HG03045 (cell line): ENCODE data around the gene TCL1A.

ENCODE experiments used
- ATAC-seq: cut with Tn5 transposase; IDR thresholded peaks from one replicate; pipeline ENCODE4 v1.9.1; 2021; ENCODE audit warnings: mild to moderate bottlenecking, moderate library complexity; ENCODE audit not compliant: unreplicated experiment

TCL1A gene

DNA sequence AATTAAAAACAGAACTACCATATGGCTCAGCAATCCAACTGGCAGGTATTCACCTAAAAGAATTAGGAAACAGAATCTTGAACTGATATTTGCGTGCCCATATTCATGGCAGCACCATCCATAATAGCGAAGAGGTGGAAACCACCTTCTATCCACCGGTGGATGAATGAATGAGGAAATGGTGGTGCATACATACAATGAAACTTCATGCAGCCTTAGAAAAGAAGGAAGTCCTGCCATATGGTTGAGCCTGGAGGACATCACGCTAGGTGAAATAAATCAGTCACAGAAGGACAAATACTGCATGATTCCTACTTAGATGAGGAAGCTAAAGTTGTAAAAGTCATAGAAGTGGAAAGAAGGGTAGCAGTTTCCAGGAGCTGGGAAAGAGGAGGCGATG is 6.6 kb downstream of the TCL1A start:
- ATAC-seq: no peak

DNA sequence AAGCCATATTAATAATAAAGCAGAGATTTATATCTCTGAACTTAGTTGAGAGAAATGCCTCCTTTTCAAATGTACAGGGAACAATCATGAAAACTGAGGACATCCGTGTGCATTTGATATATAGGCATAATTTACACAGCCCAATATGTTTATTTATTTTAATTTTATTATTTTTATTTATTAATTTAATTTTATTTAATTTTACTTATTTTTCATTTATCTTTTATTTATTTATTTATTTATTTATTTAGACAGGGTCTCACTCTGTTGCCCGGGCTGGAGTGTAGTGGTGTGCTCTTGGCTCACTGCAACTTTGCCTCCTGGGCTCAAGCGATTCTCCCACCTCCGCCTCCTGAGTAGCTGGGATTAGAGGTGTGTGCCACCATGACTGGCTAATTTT is 8.4 kb downstream of the TCL1A start:
- no peak for ATAC-seq

- no peak for ATAC-seq
Observed at GRCh38 chr14:95703805-95704204, 10.1 kb downstream of the TCL1A start.

DNA sequence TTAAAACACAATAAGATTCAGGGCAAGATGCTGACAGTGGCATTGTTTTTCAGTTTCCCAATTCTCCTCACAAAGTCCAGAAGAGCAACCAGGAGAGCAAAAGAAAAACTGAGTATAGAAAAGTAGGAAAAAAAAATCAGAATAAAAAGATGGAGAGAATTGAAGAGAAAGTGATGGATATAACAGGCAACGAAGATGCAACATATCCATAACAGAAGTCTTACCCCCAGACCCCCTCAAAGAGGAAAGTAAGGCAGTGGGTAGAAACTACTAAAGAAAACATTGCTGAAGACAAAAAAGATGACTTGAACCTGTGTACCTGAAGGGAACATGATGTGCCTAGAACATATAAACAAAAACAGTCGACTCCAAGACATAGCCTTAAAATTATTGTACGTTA is 10.6 kb downstream of the TCL1A start:
- ATAC-seq: no peak

- no peak for ATAC-seq
Observed at GRCh38 chr14:95701846-95702221, 12.1 kb downstream of the TCL1A start.

DNA sequence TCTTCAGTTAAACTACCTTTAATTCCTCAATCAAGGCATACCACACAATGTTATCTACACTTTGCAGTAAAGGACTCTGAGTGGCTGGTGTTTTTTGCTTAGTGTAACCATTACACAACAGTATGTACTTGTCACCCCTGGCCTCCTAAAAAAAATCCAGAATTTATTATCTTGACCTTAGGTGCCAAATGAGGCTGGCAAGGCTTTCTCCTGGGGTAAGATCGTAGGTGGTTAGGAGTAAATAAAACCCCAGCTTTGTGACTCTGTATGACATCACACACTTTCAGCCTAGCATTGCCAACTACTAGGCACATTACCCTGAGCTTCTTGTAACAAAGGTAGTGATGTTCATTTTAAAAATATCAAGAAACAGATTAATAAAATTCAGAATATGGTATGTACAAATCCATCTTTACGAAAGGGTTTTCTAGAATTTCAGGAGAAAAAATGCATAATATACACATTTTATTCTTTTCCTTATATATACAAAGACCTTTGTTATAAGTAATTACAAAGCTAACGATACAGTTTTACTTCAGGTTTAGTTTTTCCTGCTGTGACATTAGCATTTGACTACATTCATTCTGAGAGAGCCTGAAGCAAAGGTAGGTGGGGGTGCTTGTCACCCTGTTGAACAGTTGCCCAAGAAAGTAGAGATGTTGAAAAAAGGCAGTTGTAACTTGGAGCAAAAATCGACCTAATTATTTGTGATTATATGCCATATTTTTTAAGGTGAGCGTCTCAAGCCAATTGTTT is 13.5 kb downstream of the TCL1A start:
- no peak for ATAC-seq

DNA sequence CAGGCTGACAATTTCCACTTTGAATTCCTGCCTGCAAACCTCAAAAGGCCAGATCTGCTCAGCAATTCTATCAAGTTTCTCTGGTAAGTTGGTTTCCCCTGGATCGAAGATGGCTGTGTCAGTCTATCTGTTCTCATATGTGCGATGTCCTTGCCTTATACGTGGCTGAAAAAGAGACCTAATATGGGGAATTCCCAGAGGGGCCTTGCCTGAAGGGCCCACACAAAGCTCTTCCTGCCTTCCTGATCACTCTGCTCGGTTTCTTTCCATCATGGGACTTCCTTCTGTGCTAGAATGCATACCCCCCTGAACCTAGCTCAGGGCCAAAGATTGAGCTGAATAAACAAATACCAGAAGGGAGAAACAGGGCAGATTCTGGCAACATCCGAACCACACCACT is 14.5 kb downstream of the TCL1A start:
- peak; percentile 57 for ATAC-seq

DNA sequence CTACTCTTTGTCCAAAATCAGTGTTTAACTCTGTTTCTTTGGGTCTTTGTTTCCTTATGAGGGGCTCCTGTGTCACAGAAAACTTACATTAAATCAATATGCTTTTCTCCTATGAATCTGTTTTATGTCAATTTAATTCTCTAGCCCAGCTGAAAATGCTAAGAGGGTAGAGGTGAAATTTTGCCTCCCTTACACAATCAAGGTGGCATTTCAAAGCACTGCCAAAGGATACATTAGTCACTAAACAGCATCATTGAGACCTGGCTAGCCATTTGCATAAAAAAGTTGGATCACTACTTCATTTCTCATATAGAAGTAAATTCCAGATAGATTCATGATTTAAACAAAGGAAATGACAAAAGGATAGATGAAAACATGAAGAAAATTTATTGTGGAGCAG is 15.6 kb downstream of the TCL1A start:
- ATAC-seq: no peak

GRCh38 chr14:95697764-95698163 is 16.2 kb downstream of the TCL1A start:
- ATAC-seq: peak; percentile 55

- ATAC-seq: no peak
Observed at GRCh38 chr14:95696741-95697140, 17.2 kb downstream of the TCL1A start.

DNA sequence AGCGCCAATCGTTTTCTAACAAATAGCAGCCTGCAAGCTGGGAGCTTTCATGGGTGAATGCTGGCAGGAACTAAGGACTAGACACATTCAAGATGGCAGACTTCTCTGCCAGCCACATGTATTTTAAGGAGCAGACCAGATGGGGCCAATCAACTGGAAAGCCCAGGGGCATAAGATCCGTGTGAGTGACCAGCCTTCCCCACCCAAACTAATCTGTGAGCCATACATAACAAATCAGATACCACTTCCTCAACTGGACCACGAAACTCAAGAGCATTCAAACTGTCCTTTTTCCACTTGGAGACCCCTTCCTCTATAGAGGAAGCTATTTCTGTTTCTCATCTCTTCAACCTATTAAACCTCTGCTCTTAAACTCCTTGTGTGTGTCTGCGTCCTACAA is 18.0 kb downstream of the TCL1A start:
- ATAC-seq: no peak

DNA sequence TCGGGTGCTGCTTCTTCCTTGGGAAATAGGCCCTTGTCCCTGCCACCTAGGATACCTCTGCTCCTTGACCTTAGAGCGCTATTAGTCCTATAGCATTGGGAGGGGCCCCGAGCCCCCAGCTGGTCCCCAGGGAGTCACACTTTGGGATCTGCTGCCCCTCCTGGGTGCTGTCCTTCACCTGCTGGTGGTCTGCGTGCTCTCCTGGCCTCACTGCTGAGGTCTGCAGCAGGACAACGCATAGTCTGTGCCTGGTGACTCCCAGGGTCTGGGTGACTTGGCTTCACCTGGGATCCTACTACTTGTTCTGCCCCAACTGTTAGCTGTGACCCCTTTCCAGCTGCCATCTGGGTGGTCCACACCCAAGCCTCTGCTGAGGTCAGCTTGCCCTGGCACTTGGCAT is 18.9 kb downstream of the TCL1A start:
- ATAC-seq: no peak

DNA sequence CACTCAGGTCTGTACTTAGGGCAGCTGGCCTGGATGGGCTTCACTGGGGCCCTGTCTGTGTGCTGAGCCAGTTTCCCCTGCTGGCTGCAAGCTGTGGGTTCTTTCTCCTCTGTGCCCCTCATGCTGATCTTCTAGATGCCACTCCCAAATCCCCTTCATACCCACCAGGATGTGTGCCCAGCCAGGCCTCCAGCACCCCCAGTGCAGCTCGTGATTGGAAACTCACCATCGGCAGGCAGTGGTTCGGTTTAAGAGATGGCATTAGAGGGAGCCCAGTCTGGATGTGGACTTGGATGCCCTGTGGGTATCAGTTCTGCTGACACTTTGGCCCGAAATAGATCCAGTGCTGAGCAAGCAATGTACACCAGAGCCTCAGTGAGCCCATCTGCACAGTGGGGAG is 21.8 kb downstream of the TCL1A start:
- ATAC-seq: no peak

DNA sequence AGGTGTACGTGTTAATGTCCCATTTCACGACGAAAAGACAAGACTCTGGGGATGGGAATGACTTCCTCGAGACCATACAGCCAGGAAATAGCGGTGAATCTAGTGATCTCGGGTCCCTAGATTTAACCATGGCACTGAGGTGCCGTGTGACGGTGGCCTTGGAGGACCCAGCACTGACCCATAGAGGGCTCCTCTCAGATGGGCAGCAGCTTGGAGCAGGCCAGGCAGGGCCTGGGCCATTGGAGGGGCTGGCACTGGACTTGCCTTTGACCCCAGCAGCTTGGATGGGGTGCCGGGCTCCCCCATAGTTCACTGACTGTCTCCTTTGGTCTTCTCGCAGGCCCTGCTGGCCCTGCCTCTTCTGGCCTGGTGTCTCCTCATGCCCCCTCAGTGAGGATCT is 22.3 kb downstream of the TCL1A start:
- no peak for ATAC-seq

DNA sequence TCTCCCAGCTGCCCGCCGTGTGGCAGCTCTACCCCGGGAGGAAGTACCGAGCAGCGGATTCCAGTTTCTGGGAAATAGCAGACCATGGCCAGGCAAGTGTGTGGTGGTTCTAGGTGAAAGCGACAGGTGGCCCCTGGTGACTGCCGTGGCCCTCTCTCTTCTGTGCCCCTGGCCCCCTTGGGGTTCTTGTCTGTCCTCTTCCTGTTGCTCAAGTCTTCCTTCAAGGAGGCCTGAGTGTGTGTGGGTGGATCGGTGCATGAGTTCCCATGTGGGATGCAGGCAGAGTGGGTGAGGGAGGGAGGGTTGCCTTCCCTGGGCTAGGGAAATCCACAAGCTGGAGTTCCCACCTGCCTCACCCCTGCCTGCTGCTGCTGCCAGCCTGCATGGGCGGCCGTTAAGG is 23.1 kb downstream of the TCL1A start:
- no peak for ATAC-seq

GRCh38 chr14:95689441-95689840 is 24.5 kb downstream of the TCL1A start:
- no peak for ATAC-seq

DNA sequence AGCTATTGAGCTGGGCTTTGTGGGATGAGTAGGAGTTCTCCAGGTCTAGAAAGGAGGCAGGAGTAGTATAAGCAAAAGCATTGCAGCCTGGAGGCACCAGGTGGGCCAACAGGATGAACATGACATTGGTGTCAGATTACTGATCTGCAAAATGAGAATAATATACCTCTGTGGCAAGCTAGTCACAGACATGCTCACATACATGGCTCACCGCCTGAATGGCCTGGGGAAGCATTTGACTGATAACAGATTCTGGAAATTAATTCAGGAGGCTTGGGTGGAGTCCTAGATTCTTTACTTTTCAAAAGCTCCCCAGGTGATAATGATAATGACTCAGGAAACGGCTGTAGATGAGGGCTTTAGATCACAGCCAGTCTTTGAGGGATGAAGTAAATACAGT is 27.0 kb downstream of the TCL1A start:
- no peak for ATAC-seq

DNA sequence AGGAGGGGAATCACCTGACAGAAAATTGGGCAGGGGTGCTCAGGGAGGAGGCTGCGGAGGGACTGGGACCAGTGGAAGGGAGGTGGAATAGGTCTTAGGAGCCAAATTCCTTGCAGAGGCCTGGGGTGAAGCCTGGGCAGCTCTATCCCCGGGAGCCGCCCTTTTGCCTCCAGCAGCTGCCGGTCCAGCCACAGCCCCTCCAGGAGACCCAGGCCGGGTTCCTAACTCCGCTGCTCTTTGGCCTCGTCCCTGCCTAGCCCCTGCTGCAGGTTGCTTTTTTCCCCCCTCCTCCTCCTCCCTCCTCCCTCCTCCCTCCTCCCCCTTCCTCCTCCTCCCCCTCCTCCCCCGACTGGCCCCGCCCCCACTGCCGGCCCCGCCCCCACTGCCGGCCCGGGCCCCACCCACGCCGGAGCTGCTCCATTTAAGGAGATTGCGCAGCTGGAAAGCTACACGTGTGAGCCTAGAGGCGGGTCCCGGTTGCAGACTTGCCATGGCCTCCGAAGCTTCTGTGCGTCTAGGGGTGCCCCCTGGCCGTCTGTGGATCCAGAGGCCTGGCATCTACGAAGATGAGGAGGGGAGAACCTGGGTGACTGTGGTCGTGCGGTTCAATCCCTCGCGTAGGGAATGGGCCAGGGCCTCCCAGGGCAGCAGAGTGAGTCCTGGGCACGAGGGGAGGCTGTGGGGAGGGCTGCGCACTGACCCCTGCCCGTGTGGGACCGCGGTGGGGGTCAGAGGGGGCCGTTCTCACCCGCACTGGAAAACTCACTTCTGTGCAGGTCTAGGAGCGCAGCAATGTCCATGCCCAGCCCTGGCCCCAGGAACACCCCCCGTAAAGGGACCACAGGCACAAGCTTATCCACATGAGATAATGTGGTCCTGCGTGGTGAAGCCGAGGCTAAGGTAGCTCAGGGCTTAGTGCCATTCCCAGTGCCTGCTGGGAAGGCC is 27.7 kb downstream of the TCL1A start, which contains the start of gene TCL1B:
Gene TCL1B (plus strand): TSS at position 449 of the 945 bp plus-strand sequence. CDS start 42 bp downstream, at position 491.
- ATAC-seq: no peak

- no peak for ATAC-seq
Observed at GRCh38 chr14:95683793-95684192, 30.1 kb downstream of the TCL1A start.

- no peak for ATAC-seq
Observed at GRCh38 chr14:95681153-95681552, 32.8 kb downstream of the TCL1A start.

- ATAC-seq: no peak
Observed at GRCh38 chr14:95679998-95680735, 33.8 kb downstream of the TCL1A start.
